Activated CD4-positive, alpha-beta T cell treated with anti-CD3 and anti-CD28 coated beads for 36 hours (primary cell): ENCODE results near the gene ZNF280B. TPM values are rescaled to one million over a fixed set of nuclear protein-coding genes. Genes with fewer than 3 reads are reported as not detected.

Source experiments
- ATAC-seq: fragments of 200-7000 bp; cut with Tn5 transposase; one replicate; pipeline ENCODE4 v1.10.0; 2021; ENCODE audit warnings: mild to moderate bottlenecking, moderate library complexity
- CTCF ChIA-PET: fragments of 350-600 bp; sonication (Branson Sonifier 250); formaldehyde crosslinking; loops from one replicate; lab custom pipeline; 2021; ENCODE audit warnings: antibody characterized with exemption; lab: Charles Lee
- POLR2A ChIA-PET: fragments of 350-600 bp; sonication (Branson Sonifier 250); formaldehyde crosslinking; loops from one replicate; lab custom pipeline; 2021; ENCODE audit warnings: antibody characterized with exemption, inconsistent platforms; lab: Charles Lee
- DNase-seq: peaks from one replicate; pipeline ENCODE4 v3.0.0-alpha.2; 2020
- H3K27ac Mint-ChIP-seq: one replicate; pipeline ENCODE4 v1.8.0; 2021; ENCODE audit warnings: mixed read lengths
- H3K27me3 Mint-ChIP-seq: one replicate; pipeline ENCODE4 v1.8.0; 2021; ENCODE audit warnings: mixed read lengths
- H3K36me3 Mint-ChIP-seq: one replicate; pipeline ENCODE4 v1.8.0; 2021; ENCODE audit warnings: low read depth, mixed read lengths
- H3K4me1 Mint-ChIP-seq: one replicate; pipeline ENCODE4 v1.8.0; 2021; ENCODE audit warnings: mixed read lengths
- H3K4me3 Mint-ChIP-seq: one replicate; pipeline ENCODE4 v1.8.0; 2021; ENCODE audit warnings: mild to moderate bottlenecking, moderate library complexity, mixed read lengths
- H3K9me3 Mint-ChIP-seq: one replicate; pipeline ENCODE4 v1.8.0; 2021; ENCODE audit warnings: low read depth, mixed read lengths
- intact Hi-C, 2 experiments: fragments of 100-400 bp; cut with DNase I in 1 of 2; cut with micrococcal nuclease in 1 of 2; formaldehyde crosslinking; loops; one replicate each; pipeline versions ENCODE4 v1.14.2 to v1.15.1; 2022 to 2024; cut with DNase I, micrococcal nuclease
- total RNA-seq, 2 experiments: library from RNA; stranded (reverse); gene quantifications; one replicate each; pipeline ENCODE4 v1.2.3, GENCODE V29; 2021

The ZNF280B gene
- total RNA-seq, 2 experiments from 2014 or later = 2.5 to 3.7 TPM

DNA sequence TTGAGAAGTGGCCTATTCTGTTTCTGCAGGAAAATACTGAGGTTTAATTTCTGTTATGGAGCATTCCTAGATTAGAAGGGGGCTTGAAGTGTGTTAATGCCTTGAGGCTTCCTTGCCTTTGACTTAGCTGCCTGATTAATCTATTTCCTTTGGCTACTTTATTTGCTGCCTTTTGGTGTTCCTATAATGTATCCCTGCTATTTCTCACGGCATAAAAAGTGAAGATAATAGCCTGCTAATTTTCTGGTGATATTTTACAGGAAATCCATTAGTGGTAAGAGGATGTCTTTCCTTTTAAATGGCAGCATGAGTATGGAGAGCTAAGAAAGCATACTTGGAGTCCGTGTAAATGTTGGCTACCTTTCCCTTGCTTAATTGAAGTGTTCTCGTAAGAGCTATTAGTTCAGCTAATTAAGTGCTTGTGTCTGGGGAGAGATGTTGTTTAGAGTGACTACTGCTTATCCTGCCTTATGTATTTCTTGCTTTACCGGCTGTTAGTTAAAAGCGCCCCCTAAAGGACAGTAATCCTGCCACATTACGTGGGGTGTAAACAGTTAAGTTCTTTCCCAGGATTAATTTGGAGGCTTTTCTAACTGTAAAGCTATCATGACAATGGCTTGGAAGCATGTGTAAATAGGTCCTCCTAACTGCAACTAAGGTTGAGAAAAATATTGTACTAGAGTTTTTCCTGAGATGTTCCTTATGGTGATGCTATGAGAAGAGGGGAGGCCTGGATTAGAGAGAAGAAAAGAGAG lies 45.6 kb downstream of the ZNF280B start:
- H3K4me3 Mint-ChIP-seq = no peak overlapping the region
- no peak overlapping the region for H3K27ac Mint-ChIP-seq
- ChIA-PET POLR2A (no interaction called here), CTCF (interaction anchor here (0.8 to 2.5 kb wide), 20 partner anchors 10 to 232 kb away, joined by 3 to 13 read pairs (median 4); partner anchors contain the start of gene ZNF280B)
- intact Hi-C loops = loop anchor here (5.0 to 10.0 kb wide), 6 partner anchors 92 to 492 kb away; partner anchors contain the start of gene PRAME (in 1 of the 2)
- H3K27me3 Mint-ChIP-seq = peaks cover 33% of the 10 kb centered on the region
- ATAC-seq (no peak), DNase-seq (no peak)
- H3K9me3 Mint-ChIP-seq = peaks cover 21% of the 10 kb centered on the region
- peaks cover 3% of the 10 kb centered on the region for H3K36me3 Mint-ChIP-seq
- H3K4me1 Mint-ChIP-seq = no peaks in the 10 kb centered on the region

DNA sequence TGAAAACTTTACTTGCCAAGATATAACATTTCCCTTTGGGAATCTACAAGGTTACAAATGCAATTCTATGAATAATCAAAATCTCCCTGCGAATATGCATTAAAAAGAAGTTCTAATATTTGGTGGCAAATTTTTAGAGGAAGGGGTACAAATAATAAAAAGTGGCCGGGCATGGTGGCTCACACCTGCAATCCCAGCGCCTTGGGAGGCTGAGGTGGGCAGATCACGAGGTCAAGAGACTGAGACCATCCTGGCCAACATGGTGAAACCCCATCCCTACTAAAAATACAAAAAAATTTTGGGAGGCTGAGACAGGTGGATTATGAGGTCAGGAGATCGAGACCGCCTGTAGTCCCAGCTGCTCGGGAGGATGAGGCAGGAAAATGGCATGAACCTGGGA lies 47.0 kb downstream of the ZNF280B start:
- H3K27me3 Mint-ChIP-seq = peaks cover 32% of the 10 kb centered on the region
- H3K9me3 Mint-ChIP-seq = peaks cover 26% of the 10 kb centered on the region
- ChIA-PET CTCF (interaction anchor here (0.7 to 2.3 kb wide), 7 partner anchors 12 to 553 kb away, joined by 3 to 9 read pairs (median 4); no protein-coding TSS in a partner anchor), POLR2A (no interaction called here)
- intact Hi-C loops = loop anchor here (5.0 to 10.0 kb wide), 6 partner anchors 93 to 493 kb away; partner anchors contain the start of gene PRAME (in 1 of the 2)
- ATAC-seq = no peak
- no peak overlapping the region for H3K4me3 Mint-ChIP-seq
- DNase-seq = no peak
- peaks cover 3% of the 10 kb centered on the region for H3K36me3 Mint-ChIP-seq
- H3K4me1 Mint-ChIP-seq = no peaks in the 10 kb centered on the region
- no peak overlapping the region for H3K27ac Mint-ChIP-seq

DNA sequence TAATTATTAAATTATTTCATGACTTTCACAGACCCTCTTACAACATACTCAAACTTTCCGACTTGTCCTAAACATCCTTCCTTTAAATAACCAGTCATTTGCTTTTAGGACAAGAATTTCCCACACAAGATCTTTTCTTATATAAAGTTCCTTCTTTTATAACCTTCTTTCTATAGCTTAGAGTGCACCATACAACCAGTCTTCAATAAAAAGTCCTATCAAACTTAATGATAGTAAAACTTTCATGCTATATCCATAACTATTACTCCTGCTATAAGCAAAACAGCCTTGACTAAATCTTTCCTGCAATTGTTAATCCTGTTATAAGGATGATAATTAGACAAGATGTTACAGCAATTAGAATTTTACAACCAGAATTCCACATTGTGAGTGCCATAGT lies 47.4 kb downstream of the ZNF280B start:
- DNase-seq (no peak), ATAC-seq (no peak)
- H3K4me3 Mint-ChIP-seq = no peak overlapping the region
- H3K9me3 Mint-ChIP-seq = peaks cover 26% of the 10 kb centered on the region
- intact Hi-C loops = loop anchor here (5.0 to 10.0 kb wide), 6 partner anchors 94 to 494 kb away; partner anchors contain the start of gene PRAME (in 1 of the 2)
- CTCF ChIA-PET = interaction anchor here (0.9 to 2.0 kb wide), 4 partner anchors 11 to 125 kb away, joined by 3 to 9 read pairs (median 4); no protein-coding TSS in a partner anchor
- H3K27me3 Mint-ChIP-seq = peaks cover 30% of the 10 kb centered on the region
- no peaks in the 10 kb centered on the region for H3K4me1 Mint-ChIP-seq
- POLR2A ChIA-PET = no interaction called here
- H3K36me3 Mint-ChIP-seq = peaks cover 3% of the 10 kb centered on the region
- H3K27ac Mint-ChIP-seq = no peak overlapping the region

DNA sequence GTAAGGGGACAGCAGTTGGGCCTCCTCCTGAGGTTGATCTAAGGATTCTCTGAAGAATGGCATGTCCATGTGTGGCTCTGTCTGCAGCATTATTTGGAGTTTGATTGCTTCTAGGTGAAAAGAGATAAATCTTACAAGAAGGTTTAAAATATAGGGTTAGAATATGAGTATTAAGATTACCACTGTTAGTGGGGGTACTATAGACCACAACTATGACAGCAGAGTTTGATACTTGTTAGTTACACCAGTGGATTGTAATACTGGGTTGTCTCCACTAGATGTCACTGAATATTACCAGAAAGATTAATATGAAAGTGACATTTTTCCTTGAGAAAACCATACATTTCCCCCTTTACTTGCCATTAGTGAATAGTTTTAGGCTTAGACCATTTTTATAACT lies 47.9 kb downstream of the ZNF280B start:
- POLR2A ChIA-PET = no interaction called here
- Mint-ChIP-seq H3K36me3 (peaks cover 3% of the 10 kb centered on the region), H3K27me3 (peaks cover 30% of the 10 kb centered on the region), H3K27ac (no peak overlapping the region), H3K4me3 (no peak overlapping the region), H3K9me3 (peaks cover 26% of the 10 kb centered on the region), H3K4me1 (no peaks in the 10 kb centered on the region)
- ATAC-seq = no peak
- no peak for DNase-seq
- intact Hi-C loops = loop anchor here (5.0 to 10.0 kb wide), 6 partner anchors 94 to 494 kb away; partner anchors contain the start of gene PRAME (in 1 of the 2)
- CTCF ChIA-PET = interaction anchor here (0.7 kb wide), 1 partner anchor 140 kb away, joined by 3 read pairs; no protein-coding TSS in a partner anchor

DNA sequence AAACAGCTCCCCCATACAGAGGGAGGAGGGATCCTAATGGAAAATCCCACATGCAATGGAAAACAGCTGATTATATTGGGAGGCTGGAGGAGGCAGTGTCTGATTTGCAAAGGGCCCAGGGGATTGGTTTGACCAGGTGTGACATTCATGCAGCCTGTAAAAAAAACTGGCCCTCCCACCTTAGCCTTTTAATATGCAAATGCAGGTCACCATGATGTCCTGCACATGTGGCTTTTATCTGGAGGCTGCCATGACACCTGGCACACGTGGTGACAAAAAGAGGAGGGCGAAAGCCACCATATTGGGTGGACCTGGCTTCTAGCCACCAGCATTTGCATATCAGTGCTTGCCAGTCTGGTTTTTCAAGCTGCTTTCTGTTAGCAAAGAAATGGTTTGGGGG lies 48.5 kb downstream of the ZNF280B start:
- Mint-ChIP-seq H3K27ac (no peak overlapping the region), H3K4me3 (no peak overlapping the region), H3K27me3 (peaks cover 33% of the 10 kb centered on the region), H3K9me3 (peaks cover 26% of the 10 kb centered on the region), H3K4me1 (no peaks in the 10 kb centered on the region), H3K36me3 (peaks cover 3% of the 10 kb centered on the region)
- intact Hi-C loops = loop anchor here (5.0 to 10.0 kb wide), 6 partner anchors 95 to 495 kb away; partner anchors contain the start of gene PRAME (in 1 of the 2)
- no peak for DNase-seq
- ATAC-seq = no peak
- ChIA-PET POLR2A (no interaction called here), CTCF (interaction anchor here (0.7 kb wide), 1 partner anchor 140 kb away, joined by 3 read pairs; no protein-coding TSS in a partner anchor)

DNA sequence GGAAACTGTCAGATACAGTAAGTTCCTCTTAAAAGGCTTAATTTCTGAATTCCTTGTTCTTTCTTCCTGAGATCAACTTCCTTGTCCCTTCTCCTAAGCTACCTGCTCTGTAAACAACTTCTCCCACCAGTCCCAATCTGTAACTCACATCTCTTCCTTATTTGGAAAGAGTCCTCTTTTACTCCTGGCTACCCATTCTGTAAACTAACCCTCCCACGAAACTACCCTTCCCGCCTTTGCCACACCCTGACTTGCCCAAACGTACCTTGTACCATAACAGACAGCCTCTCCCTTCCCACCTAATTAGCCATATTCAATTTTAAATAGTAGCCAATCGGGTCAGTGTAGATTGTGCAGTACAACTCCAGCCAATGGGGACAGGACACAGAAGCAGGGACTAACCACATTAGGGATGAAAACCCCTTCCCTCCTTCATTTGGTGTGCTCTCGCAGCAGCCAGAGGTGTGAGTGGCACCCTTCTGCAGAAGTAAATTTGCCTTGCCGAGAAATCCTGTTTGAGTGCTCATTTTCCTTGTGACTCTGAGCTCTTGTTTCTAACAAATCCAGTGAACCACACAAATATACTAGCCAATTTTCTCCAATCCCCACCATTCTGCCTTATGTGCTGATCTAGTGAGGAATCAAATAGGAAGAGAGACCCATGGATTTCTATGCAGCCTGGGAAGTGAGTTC lies 49.5 kb downstream of the ZNF280B start:
- no peaks in the 10 kb centered on the region for H3K4me1 Mint-ChIP-seq
- ATAC-seq (no peak), DNase-seq (no peak)
- intact Hi-C loops = no loop called here
- ChIA-PET POLR2A (interaction anchor here (0.7 kb wide), 1 partner anchor 12 kb away, joined by 4 read pairs; no protein-coding TSS in a partner anchor), CTCF (interaction anchor here (0.7 to 1.2 kb wide), 3 partner anchors 8 to 286 kb away, joined by 3 to 4 read pairs (median 3); no protein-coding TSS in a partner anchor)
- H3K9me3 Mint-ChIP-seq = peaks cover 28% of the 10 kb centered on the region
- peaks cover 35% of the 10 kb centered on the region for H3K27me3 Mint-ChIP-seq
- no peak overlapping the region for H3K4me3 Mint-ChIP-seq
- no peak overlapping the region for H3K27ac Mint-ChIP-seq
- peaks cover 3% of the 10 kb centered on the region for H3K36me3 Mint-ChIP-seq

DNA sequence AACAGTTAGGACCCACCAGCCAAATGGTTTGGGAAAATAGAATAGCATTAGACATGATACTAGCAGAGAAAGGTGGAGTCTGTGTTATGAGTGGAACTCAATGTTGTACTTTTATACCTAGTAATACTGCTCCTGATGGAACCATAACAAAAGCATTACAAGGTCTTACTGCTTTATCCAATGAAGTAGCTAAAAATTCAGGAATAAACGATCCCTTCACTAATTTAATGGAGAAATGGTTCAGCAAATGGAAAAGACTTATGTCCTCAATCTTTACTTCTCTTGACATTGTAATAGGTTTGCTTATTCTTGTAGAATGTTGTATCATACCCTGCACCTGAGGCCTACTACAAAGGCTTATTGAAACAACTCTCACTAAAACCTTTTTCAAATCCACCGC lies 50.2 kb downstream of the ZNF280B start:
- ATAC-seq (no peak), DNase-seq (no peak)
- peaks cover 28% of the 10 kb centered on the region for H3K9me3 Mint-ChIP-seq
- peaks cover 36% of the 10 kb centered on the region for H3K27me3 Mint-ChIP-seq
- peaks cover 3% of the 10 kb centered on the region for H3K36me3 Mint-ChIP-seq
- no peak overlapping the region for H3K4me3 Mint-ChIP-seq
- no peak overlapping the region for H3K27ac Mint-ChIP-seq
- H3K4me1 Mint-ChIP-seq = no peaks in the 10 kb centered on the region
- ChIA-PET POLR2A (no interaction called here), CTCF (interaction anchor here (0.6 to 1.2 kb wide), 4 partner anchors 9 to 369 kb away, joined by 3 to 4 read pairs (median 4); no protein-coding TSS in a partner anchor)
- intact Hi-C loops = no loop called here

DNA sequence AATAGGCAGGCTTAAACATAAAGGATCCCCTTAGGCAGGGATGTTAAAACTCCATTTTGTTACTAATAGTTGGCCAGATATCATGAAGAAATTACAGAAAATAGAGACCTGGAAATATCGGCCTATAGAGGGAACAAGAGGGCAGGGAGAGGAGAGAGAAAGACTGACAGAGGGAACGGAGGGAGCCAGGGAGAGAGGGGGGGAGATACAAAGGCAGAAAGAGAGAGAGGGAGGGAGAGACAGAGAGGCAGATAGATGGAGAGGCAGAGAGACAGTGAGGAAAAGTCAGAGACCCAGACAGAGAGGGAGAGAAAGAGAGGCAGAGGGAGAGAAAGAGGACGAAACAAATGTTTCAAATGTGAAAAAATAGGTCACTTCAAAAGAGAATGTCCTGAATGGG lies 53.5 kb downstream of the ZNF280B start:
- no peak overlapping the region for H3K27ac Mint-ChIP-seq
- H3K9me3 Mint-ChIP-seq = peaks cover 34% of the 10 kb centered on the region
- no peak for DNase-seq
- peaks cover 3% of the 10 kb centered on the region for H3K36me3 Mint-ChIP-seq
- no peak for ATAC-seq
- H3K4me3 Mint-ChIP-seq = no peak overlapping the region
- H3K4me1 Mint-ChIP-seq = no peaks in the 10 kb centered on the region
- H3K27me3 Mint-ChIP-seq = peaks cover 24% of the 10 kb centered on the region
- POLR2A ChIA-PET = no interaction called here
- CTCF ChIA-PET = interaction anchor here (1.3 kb wide), 1 partner anchor 33 kb away, joined by 6 read pairs; no protein-coding TSS in a partner anchor
- intact Hi-C loops = no loop called here

DNA sequence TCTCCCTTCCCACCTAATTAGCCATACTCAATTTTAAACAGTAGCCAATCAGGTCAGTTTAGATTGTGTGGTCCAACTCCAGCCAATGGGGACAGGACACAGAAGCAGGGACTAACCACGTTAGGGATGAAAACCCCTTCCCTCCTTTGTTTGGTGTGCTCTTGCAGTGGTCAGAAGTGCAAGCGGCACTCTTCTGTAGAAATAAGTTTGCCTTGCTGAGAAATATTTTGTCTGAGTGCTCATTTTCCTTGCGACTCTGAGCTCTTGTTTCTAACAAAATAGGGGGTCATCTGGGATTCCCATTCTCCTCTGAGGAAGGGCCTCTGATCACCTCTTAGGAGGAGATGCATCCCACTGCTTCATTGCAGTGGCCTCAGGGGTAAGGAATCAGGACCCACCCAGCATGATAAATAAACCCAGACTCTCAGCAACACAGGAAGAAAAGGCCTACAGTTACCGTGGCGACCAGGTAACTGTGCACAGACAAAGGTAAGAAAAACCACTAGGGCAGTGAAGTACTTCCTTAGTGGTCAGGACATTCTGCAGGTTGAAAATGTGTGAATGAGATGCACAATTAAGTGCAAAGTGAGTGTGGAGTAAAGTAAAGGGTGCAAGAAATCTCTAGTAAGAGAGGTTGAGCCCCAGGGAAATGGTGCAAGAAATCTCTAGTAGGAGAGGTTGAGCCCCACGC lies 55.4 kb downstream of the ZNF280B start:
- no peak for DNase-seq
- no peak overlapping the region for H3K4me3 Mint-ChIP-seq
- H3K9me3 Mint-ChIP-seq = peaks cover 17% of the 10 kb centered on the region
- intact Hi-C loops = no loop called here
- peaks cover 28% of the 10 kb centered on the region for H3K27me3 Mint-ChIP-seq
- no peaks in the 10 kb centered on the region for H3K36me3 Mint-ChIP-seq
- no peak for ATAC-seq
- CTCF ChIA-PET = no interaction called here
- H3K4me1 Mint-ChIP-seq = no peaks in the 10 kb centered on the region
- POLR2A ChIA-PET = no interaction called here
- H3K27ac Mint-ChIP-seq = no peak overlapping the region

DNA sequence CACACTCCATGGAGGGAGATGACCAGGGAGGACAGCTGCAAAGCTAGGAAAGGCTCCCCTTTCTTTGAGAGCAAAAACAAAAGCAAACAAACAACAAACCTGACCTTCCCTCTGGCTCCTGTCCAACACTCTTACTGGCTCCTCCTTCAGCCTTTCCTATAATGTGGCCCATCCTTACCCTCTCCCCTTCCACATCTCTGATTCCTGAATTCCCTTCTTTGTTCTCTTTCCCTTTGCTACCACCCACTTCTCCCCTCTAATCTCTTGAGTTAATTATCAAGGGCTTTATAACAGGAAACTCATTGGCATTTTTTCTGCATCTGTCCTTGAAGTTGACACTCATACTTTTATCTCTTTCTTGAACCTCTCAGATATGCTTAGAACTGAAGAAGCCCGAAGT lies 56.3 kb downstream of the ZNF280B start:
- ATAC-seq = no peak
- ChIA-PET POLR2A (no interaction called here), CTCF (interaction anchor here (1.4 kb wide), 1 partner anchor 12 kb away, joined by 4 read pairs; no protein-coding TSS in a partner anchor)
- intact Hi-C loops = no loop called here
- Mint-ChIP-seq H3K27me3 (peaks cover 28% of the 10 kb centered on the region), H3K4me3 (no peak overlapping the region), H3K27ac (no peak overlapping the region), H3K36me3 (no peaks in the 10 kb centered on the region), H3K9me3 (peaks cover 10% of the 10 kb centered on the region), H3K4me1 (no peaks in the 10 kb centered on the region)
- DNase-seq = no peak
